Measurements from ENCODE around the gene ASIC4.
A peak's percentile ranks its signal among the peaks of the same experiment; 100 is the strongest.

Gene ASIC4

DNA sequence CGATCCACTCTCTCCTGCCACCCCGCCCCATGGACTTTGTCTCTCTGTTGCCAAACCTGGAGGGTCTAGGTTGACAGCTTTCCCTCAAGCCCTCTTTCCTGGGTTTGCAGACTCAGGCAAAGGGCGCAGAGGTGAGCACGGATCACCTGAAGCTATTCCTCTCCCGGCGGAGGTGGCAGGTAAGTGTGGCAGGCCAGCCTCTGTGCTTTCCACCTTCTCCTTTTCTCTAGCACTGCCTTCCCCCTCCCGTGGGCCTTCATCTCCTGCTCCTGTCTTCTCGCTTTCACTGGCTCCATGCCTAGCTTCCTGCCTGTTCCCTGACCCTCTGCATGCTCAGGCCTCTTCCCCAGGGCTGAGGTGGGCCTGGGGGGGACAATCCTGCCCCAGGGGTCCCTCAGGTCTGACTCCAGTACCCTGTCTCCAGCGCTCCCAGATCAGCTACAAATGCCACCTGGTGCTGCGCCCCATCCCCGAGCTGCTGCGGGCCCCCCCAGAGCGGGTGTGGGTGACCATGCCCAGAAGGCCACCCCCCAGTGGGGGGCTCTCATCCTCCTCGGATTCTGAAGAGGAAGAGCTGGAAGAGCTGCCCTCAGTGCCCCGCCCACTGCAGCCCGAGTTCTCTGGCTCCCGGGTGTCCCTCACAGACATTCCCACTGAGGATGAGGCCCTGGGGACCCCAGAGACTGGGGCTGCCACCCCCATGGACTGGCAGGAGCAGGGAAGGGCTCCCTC is 31.4 kb upstream of the ASIC4 start:
- DNase-seq: no peak

DNA sequence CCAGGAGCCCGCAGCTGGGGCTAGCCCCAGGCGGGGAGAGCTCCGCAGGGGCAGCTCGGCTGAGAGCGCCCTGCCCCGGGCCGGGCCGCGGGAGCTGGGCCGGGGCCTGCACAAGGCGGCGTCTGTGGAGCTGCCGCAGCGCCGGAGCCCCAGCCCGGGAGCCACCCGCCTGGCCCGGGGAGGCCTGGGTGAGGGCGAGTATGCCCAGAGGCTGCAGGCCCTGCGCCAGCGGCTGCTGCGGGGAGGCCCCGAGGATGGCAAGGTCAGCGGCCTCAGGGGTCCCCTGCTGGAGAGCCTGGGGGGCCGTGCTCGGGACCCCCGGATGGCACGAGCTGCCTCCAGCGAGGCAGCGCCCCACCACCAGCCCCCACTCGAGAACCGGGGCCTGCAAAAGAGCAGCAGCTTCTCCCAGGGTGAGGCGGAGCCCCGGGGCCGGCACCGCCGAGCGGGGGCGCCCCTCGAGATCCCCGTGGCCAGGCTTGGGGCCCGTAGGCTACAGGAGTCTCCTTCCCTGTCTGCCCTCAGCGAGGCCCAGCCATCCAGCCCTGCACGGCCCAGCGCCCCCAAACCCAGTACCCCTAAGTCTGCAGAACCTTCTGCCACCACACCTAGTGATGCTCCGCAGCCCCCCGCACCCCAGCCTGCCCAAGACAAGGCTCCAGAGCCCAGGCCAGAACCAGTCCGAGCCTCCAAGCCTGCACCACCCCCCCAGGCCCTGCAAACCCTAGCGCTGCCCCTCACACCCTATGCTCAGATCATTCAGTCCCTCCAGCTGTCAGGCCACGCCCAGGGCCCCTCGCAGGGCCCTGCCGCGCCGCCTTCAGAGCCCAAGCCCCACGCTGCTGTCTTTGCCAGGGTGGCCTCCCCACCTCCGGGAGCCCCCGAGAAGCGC is 30.6 kb upstream of the ASIC4 start:
- no peak for DNase-seq

- DNase-seq: peak; percentile 26
Measured at GRCh38 chr2:219484343-219485200, 29.7 kb upstream of the ASIC4 start.

DNA sequence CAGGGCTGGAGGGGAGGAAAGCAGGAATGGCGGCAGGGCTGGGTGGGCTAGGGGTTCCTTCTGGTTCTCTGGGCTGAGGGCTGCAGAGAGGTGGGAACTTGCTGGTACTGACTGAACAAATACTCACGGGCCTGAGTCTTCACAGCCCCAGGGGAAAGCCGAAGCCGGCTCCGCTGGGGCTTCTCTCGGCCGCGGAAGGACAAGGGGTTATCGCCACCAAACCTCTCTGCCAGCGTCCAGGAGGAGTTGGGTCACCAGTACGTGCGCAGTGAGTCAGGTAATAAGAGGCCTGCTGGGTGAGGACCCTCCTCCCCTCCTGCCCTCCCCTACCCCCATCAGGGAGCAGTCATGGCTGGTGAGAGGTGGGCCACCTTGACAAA is 29.1 kb upstream of the ASIC4 start:
- DNase-seq: no peak

DNA sequence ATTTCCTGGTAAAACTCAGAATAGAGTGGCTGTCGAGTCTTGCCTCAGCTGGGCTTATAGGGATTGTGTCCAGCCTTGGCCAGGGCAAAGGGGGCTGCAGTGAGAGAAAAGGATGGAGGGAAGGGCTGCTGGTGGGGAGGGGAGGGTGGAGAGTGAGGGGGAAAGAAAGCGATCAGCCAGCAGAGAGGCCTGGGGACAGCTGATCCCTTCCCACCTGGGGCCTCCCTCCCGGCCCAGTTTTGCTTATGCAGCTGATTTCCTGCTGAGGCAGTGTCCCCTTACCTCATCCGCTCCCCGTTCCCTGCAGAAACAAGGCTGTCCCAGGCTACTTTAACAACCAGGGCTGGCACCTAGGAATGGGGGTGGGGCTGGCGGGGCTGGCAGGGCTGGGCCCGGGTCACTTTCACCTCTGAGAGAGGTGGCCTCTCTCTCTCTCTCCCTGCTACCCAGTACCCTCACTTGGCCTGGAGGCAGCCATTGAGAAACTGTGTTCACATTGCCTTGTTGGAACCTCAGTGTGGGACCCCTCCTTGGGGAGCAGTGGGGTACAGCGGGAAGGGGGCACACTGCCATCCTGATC is 27.8 kb upstream of the ASIC4 start:
- DNase-seq: no peak

DNA sequence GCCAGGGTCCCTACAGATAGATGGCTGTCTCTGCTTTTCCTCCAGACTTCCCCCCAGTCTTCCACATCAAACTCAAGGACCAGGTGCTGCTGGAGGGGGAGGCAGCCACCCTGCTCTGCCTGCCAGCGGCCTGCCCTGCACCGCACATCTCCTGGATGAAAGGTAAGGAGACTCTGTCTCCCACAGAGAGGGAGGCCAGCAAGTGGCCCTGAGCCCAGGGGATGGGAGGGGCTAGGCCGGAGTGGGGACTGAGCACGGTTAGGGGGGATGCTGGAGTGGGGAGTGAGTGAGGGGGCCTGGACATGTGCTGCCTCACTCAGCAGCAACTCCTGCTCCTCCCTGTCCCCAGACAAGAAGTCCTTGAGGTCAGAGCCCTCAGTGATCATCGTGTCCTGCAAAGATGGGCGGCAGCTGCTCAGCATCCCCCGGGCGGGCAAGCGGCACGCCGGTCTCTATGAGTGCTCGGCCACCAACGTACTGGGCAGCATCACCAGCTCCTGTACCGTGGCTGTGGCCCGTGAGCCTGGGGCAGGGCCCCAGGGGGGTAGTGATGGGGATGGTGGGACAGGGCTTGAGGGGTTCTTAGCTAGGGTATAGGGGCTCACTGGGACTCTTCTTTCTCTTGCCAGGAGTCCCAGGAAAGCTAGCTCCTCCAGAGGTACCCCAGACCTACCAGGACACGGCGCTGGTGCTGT is 26.0 kb upstream of the ASIC4 start:
- no peak for DNase-seq

DNA sequence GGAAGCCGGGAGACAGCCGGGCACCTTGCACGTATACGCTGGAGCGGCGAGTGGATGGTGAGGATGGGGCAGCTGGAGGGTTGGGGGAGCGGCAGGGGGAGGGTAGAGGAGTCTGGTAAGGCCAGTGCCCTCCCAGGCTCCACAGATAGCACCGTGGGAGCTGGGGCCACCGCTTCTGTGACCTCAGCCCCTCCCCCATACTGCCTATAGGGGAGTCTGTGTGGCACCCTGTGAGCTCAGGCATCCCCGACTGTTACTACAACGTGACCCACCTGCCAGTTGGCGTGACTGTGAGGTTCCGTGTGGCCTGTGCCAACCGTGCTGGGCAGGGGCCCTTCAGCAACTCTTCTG is 25.5 kb upstream of the ASIC4 start:
- no peak for DNase-seq

DNA sequence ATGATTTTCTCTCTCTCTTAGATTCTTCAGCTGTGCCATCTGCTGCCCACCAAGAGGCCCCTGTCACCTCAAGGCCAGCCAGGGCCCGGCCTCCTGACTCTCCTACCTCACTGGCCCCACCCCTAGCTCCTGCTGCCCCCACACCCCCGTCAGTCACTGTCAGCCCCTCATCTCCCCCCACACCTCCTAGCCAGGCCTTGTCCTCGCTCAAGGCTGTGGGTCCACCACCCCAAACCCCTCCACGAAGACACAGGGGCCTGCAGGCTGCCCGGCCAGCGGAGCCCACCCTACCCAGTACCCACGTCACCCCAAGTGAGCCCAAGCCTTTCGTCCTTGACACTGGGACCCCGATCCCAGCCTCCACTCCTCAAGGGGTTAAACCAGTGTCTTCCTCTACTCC is 25.0 kb upstream of the ASIC4 start:
- DNase-seq: no peak

DNA sequence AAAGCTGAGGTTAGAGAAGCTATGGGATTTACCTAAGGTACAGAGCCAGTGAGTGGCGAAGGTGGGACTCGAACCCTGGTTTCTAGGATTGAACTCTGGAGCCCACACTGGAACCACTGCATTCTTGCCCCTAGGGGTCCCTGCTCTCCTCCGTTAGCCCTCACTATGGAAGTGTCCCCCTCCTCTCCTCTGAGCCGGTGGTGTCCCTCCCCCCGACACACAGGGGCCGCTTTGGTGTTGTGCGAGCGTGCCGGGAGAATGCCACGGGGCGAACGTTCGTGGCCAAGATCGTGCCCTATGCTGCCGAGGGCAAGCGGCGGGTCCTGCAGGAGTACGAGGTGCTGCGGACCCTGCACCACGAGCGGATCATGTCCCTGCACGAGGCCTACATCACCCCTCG is 24.1 kb upstream of the ASIC4 start:
- no peak for DNase-seq

DNA sequence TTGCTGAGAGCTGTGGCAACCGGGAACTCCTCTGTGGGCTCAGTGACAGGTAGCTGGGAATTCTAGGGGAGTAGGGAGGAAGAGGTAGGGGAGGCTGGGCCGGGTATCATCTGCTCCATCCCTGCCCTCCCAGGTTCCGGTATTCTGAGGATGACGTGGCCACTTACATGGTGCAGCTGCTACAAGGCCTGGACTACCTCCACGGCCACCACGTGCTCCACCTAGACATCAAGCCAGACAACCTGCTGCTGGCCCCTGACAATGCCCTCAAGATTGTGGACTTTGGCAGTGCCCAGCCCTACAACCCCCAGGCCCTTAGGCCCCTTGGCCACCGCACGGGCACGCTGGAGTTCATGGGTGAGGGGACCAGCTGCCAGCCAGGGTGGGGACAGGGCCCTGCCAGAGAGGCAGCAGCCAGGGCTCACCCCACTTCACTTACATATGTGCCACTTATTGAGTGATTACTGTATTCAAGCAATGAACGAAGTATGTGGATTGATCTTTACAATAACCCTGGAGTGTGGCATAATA is 23.6 kb upstream of the ASIC4 start:
- DNase-seq: no peak

GRCh38 chr2:219491278-219491963 is 22.9 kb upstream of the ASIC4 start:
- DNase-seq: no peak

GRCh38 chr2:219492575-219492974 is 21.7 kb upstream of the ASIC4 start:
- no peak for DNase-seq

DNA sequence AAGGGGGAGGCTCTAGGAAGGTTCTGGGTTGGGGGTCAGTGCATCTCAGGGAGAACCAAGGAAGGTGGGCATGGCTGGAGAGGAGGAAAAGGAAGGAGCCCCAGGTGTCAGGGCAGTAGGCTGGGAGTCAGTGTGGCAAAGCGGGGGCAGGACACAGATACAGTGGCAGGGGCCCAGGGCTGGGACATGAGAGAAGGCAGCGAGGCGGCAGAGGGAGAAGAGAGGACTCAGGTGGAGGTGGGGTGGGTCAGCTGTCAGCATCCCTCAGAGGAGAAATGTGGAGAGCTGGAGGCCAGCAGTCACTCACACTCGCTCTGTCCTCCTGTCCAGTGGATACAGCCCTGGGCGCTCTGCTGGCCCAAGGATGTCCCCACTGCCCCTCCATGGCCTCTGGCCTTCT is 21.2 kb upstream of the ASIC4 start:
- no peak for DNase-seq

- no peak for DNase-seq
Measured at GRCh38 chr2:219494952-219495530, 19.2 kb upstream of the ASIC4 start.

- DNase-seq: peak; percentile 62
Measured at GRCh38 chr2:219495531-219496122, 18.7 kb upstream of the ASIC4 start.

- no peak for DNase-seq
Measured at GRCh38 chr2:219496247-219496824, 17.9 kb upstream of the ASIC4 start.

GRCh38 chr2:219496825-219497494 is 17.3 kb upstream of the ASIC4 start:
- DNase-seq: peak; percentile 37

DNA sequence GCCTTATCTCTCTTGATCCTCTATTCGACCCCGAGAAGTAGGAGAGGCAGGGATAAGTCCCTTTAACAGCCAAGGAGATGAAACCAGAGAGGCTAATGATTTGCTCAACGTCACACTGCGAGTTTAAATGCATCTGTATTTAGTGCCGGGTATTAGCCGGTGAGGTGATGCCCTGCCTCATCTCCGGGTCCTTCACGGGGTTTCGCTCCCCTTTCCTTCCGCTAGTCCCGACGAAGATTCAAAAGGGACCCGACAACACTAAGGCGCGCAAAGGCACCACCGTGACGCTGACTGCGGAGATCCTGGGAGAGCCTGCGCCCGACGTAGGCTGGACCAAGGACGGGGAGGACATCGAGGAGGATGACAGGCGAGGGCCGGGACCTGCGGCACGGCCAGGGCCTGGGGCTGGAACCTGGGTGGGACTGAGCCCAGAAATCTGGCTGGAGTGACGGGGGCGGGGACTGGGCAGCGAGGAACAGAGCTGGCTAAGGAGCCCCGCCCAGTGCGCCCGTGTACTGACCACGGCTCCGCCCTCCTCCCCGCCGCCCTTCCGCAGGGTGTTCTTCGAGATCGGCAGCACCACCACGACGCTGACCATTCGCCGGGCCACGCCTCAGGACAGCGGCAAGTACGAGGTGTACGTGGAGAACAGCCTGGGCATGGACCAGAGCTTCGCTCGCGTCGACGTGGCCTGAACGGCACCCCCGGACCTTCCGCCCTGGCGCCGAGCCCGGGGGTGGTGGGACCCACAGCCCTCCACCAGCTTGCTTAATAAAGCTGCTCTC is 16.6 kb upstream of the ASIC4 start:
- peak; percentile 38 for DNase-seq

All from NCI-H345 (cell line).